COLO668 (cell line): ENCODE data around the gene ABCC1.
"Not testable (repeated sequence)": the region's sequence is repeated elsewhere in the genome, so short reads cannot be mapped to it uniquely, and the experiment has no call there.

Source experiments
- DNase-seq: peaks from one replicate; lab custom pipeline; 2025; ENCODE audit not compliant: unreplicated experiment; lab: John Stamatoyannopoulos, UW

The ABCC1 gene

GRCh38 chr16:16148755-16149154 lies 199.3 kb downstream of the ABCC1 start:
- DNase-seq = no peak

GRCh38 chr16:16149710-16150116 lies 200.3 kb downstream of the ABCC1 start:
- no peak for DNase-seq

GRCh38 chr16:16150117-16150877 lies 200.9 kb downstream of the ABCC1 start:
- no peak for DNase-seq

- DNase-seq = no peak
Observed at GRCh38 chr16:16150878-16151152, 201.4 kb downstream of the ABCC1 start.

GRCh38 chr16:16151315-16151714 lies 201.9 kb downstream of the ABCC1 start:
- no peak for DNase-seq

- DNase-seq = not testable (repeated sequence)
Observed at GRCh38 chr16:16153000-16153399, 203.6 kb downstream of the ABCC1 start.

GRCh38 chr16:16154281-16154951 lies 205.0 kb downstream of the ABCC1 start:
- no peak for DNase-seq

- DNase-seq = no peak
Observed at GRCh38 chr16:16155234-16155633, 205.8 kb downstream of the ABCC1 start.

GRCh38 chr16:16157166-16157565 lies 207.8 kb downstream of the ABCC1 start:
- DNase-seq = no peak

GRCh38 chr16:16158082-16158658 lies 208.8 kb downstream of the ABCC1 start:
- DNase-seq = no peak

GRCh38 chr16:16158741-16159374 lies 209.4 kb downstream of the ABCC1 start:
- no peak for DNase-seq

GRCh38 chr16:16159662-16160061 lies 210.2 kb downstream of the ABCC1 start:
- no peak for DNase-seq

- no peak for DNase-seq
Observed at GRCh38 chr16:16161319-16161718, 211.9 kb downstream of the ABCC1 start.

- DNase-seq = not testable (repeated sequence)
Observed at GRCh38 chr16:16161840-16162239, 212.4 kb downstream of the ABCC1 start.

- DNase-seq = no peak
Observed at GRCh38 chr16:16162591-16162990, 213.2 kb downstream of the ABCC1 start.

- no peak for DNase-seq
Observed at GRCh38 chr16:16163109-16163508, 213.7 kb downstream of the ABCC1 start.

- no peak for DNase-seq
Observed at GRCh38 chr16:16163571-16163970, 214.2 kb downstream of the ABCC1 start.

- DNase-seq = no peak
Observed at GRCh38 chr16:16164243-16164642, 214.8 kb downstream of the ABCC1 start.

GRCh38 chr16:16166085-16166484 lies 216.7 kb downstream of the ABCC1 start:
- DNase-seq = no peak

GRCh38 chr16:16166949-16167348 lies 217.5 kb downstream of the ABCC1 start:
- no peak for DNase-seq

GRCh38 chr16:16167927-16168326 lies 218.5 kb downstream of the ABCC1 start:
- DNase-seq = no peak

GRCh38 chr16:16168431-16168830 lies 219.0 kb downstream of the ABCC1 start:
- no peak for DNase-seq
